Stimulated activated CD8-positive, alpha-beta memory T cell treated with anti-CD3 and anti-CD28 coated beads, Interleukin-12 subunit alpha, Interleukin-12 subunit beta, amount 100 ng/mL, for 24 hours (primary cell): ENCODE measurements around the gene CROCC.
A peak's percentile ranks its signal among the peaks of the same experiment; 100 is the strongest.
"Not testable (repeated sequence)": the region's sequence is repeated elsewhere in the genome, so short reads cannot be mapped to it uniquely, and the experiment has no call there.

Experiments used
- DNase-seq: peaks from one replicate; pipeline ENCODE4 v3.0.0-alpha.2; 2020; ENCODE audit errors: extremely low read depth

The CROCC gene

DNA sequence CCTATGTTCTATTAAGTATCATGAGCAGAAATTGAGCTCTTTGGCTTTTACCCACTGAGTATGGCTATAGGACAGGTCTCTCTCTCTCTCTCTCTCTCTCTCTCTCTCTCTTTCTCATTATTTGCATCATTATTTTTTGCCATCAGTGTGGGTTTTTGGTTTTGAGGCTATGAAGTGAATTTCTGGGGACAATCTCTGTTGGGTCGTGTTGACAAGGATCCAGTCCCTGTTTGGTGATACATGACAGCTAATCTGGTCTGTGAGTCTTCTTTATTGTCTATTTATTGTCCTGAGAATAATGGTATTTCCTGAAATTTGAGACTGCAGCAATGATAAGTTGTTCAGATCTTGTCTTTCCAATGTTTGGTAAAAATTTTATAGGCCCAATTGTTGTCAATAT lies 24.1 kb upstream of the CROCC start:
- DNase-seq = not testable (repeated sequence)

DNA sequence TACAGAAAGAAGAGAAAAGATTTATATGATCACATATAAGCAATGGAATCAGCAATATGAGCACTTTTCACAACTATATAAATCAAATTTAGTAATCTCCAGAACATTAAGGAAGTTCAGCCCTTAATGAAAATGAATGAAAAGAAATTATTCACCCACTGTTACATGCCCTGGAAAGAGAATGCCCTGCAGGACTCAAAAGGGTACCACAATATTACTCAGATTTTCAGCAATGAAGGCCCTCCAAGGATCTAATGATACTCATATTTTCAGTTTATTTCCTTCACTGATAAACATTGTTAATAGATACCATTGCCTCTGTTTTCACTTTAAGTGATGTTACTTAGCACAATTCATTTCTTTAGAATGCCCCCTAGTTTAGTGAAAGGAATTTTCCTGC lies 23.4 kb upstream of the CROCC start:
- DNase-seq = not testable (repeated sequence)

DNA sequence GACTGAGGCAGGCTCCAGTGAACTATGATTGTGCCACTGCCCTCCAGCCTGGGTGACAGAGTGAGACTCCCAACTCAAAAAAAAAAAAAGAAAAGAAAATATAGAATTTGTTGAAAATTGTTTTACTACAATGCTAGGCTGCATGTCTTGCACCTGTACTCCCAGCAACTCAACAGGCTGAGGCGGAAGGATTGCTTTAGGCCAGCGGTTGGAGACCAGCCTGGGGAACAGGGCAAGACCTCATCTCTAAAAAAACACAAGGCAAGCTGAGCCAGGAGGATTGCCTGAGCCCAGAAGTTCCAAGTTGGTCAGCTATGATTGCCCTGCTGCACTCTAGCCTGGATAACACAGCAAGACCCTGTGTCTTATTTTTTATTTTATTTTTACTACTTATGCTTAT lies 22.7 kb upstream of the CROCC start:
- DNase-seq = not testable (repeated sequence)

DNA sequence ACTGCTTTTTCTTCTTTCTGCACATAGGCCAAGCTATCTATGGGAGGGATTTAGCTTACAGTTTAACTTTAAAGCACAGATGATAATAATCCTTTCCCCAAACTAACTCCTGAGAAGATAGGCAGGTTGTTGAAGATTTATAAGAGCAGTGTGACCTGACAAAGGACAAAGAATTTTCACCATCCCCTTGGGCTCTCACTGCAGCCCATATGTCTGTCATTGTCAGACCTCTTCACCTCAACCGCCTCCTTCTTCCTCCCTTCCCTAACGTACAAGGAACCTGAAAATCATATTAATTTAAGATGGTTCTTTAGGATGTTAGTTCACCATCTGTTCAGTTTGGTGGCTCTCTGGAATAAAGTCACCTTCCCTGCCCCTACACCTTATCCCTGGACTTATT lies 21.0 kb upstream of the CROCC start:
- DNase-seq = no peak

DNA sequence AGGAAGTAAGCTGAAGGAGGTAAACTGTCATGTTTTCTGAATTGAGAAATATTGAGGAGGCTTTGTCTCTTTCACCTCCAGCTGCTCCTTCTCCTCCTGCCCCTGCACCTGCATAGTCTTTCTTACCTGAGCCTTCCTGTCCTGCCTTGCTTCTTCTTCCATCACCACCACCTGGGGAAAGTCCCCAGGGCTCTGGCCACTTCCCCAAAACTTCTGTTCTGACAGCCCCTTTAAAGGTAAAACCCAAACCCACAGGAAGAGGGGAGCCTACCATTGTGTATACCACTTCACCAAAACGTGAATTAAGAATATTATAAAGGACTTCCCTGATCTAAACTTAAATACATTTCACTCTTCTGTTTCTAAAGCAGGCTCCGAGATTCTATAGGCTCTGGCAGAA lies 20.4 kb upstream of the CROCC start:
- not testable (repeated sequence) for DNase-seq

DNA sequence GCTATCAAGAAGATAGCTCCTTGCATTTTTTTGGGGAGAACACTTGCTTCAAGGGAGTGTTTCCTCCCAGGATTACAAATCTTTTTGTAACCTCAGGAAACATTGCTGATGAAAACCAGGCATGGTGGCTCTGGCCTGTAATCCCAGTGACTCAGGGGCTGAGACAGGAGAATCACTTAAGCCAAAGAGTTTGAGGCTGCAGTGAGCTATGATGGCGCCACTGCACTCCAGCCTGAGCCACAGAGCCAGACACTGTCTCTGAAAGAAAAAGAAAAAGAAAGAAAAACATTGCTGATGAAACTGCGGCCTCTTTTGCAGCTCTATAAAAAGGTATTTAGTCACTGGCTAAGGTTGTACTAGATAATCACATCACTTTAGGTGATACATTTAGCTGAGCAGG lies 18.7 kb upstream of the CROCC start:
- DNase-seq = no peak

DNA sequence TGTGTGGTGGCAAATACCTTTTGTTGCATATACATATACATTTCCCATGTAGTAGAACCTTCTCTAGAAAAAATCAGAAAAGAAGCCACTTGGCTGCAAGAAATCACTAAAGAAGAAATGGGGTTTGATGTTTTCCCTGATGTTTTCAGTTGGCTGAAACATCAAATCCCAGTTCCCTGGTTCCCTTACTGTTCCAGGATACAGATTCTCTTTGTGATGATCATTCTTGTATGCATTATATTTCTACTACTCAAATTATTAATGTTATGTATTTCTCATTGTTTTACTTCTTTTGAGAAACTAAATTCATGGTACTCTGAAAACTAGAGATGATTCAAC lies 18.3 kb upstream of the CROCC start:
- DNase-seq = no peak

DNA sequence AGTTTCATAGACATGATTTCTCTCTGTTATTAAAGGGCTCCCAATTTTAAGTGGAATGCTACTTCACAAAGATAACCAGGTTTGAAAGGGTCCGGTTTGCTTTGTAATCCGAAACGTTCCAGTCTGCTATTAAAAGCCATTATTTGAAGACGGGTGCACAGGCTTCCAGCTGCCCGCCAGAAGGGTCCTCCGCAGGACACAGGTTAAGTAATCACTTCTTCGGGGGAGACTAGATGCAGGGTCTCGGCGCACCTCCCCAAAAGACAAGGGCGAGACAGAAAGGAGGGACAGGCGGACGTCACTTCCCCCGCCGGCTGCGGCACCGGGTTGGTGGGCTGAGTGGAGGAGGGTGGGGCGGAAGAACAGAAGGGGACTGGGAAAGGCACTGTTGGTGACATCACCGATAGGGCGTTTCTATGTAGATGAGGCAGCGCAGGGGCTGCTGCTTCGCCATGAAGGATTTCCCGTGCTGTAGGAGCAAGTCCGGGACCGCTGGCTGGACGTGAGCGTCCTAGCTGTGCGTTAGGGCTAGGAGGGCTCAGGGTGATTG lies 17.1 kb upstream of the CROCC start:
- peak; percentile 97 for DNase-seq

DNA sequence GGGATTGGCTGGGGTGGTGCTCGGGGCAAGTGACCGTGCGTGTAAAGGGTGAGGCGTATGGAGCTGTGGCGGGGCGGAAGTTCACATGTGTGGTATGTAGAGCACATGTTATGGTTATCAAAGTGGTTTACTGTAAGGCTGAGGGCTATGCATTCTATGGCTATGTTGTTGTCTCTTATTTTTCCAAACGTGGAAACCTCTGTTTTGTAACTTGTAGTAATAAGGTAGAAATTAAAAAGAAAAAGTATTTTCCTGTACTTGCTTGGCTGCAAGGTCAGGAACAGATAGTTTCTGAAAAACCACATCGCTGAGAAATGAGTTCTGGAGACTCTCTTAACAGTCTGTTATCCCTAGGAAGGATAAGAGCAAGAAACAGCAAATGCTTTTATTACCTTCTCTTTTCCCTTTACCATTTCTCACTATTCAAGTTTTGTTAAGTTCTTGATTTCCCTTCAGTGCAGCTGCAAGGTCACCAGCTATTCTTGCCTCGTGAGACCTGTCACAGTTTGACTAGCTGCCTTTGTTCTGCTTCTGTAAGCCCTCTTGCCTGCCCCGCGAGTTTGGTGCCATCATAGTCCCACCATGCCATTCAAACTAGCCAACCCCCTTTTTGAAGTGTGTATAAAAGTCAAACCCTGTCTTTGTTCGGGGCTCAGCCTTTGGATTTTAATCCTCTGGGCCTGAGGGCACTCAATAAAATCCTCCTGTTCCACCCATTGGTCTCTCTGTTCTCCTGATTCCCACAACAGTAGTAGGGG lies 16.4 kb upstream of the CROCC start:
- no peak for DNase-seq

DNA sequence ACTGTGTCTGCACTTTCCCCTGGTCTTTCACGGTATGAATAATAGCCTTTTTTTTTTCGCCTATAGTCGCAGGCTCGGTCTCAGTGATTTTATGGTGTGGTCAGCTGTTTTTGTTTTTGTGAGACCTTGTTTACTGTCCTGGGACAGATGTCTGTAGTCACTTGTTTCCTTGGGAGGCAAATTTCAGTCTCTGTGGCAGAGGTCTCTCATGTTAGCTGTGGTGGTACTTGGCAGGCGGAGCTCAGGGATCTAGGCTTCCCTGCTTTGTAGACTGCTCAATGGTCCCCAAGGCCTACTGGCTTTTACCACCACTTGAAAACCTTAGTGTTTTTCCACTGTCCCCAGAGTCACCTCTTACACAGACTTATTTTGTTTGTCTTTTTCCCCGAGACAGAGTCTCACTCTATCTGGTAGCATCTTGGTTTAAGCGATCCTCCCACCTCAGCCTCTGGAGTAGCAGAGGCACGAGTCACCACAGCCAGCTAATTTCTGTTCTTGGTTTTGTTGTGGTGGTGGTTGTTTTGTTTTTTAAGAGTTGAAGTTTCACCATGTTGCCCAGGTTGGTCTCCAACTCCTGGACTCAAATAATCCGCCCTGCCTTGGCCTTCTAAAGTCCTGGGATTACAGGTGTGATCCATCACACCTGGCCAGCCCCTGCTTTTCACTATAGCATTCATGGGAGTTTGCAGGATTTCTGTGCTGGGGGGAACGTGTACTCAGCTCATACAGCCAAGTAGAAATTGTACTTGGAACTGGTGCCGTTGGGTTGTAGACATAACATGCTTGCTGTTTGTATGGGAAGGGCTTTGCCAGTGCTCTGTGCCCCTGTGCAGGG lies 15.6 kb upstream of the CROCC start:
- DNase-seq = no peak

DNA sequence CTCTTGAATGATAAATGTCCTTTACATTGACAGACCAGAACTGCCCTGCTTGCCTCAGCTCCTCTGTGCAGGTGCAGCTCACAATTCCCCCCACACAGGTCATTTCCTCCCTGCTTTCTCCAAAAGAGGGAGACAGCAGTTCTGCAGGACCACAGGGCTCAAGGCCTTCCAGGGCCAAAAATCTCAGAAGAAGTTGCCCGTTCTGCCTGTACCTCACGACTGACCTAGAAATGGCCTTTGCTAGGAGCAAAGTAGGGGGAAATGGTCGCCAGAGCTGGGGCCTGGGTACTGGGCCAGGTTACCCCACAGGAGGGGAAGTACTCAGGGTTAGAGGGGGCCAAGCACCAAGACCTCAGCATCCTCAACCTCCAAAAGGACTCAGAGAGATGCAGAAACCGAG lies 14.9 kb upstream of the CROCC start:
- DNase-seq = no peak

DNA sequence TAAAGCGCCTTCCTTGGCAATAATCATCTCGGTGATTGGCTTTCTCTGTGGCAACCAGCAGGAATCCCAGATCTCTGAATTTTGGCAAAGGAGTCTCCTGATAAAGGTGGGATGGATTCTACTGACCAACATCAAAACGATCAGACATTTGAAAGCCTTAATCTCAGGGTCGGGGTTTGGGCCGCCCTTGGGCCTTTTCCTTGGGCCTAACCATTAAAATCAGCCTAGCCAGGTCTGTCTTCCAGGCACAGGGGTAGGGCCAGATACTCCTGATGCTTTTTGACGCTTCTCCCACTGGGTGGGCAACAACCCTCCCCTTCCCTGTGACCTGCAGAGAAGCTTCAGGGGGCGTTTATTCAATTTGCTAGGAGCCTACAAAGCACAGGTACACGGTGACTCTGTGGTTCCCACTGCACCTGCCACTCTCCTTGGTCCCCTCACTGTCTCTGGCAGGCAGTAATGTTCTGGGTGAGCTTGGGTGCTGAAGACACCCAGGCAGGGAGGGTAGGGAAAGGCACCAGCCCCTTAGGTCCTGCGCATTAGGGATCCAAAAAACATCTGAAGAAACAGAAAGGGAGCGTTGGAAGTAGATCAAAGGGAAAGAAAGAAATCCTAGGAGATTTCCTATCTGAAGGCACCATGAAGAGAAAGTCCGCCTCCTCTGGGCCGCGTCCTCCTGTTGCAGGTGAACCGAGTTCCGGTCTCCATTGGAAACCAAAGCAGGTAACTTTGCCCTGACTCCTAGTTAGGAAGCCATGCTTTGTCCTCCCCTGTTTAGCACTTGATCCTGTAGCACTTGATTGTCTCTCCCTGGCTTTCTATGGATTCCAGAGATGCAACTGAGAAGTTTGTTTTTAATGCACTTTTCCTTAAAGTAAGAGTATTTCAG lies 13.6 kb upstream of the CROCC start:
- DNase-seq = no peak

DNA sequence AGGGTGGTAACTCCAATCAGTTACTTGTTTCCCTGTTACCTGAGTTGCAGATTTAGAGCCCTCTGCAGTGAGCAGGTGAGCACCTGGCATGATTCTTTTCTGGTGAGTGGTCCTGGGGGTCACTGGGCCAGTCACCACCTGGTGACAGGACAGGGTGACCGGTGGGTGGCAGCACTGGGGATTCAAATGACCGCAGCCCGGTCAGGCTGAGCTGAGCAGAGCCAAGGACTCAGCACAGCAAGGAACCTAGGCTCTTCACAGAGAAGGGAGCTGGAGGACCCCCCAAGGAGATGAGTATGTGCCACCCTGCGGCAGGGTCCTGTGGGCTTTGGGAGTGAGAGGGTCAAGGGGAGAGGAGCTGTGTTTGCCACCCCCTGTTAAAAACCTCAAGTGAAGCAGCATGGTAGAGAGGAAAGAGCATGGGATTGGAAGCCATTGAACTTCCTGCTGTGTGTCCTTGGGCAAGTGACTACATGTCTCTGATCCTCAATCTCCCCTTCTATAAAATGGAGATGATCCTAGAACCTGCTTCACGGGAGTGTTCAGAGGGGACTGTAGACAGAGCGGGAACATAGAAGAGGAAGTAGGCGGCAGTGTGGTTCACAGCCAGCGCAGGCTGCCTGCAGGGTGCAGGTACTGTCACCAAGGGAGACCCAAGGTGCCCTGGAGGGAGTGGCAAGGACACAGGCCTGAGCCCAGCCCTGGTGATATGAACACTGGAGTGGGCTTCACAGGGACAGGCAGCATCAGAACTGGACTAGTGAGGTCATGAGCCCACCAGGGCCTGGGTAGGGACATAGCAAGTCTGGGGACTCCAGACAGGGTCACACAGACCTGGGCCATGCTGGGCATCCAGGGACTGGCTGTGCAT lies 9.6 kb upstream of the CROCC start:
- not testable (repeated sequence) for DNase-seq

DNA sequence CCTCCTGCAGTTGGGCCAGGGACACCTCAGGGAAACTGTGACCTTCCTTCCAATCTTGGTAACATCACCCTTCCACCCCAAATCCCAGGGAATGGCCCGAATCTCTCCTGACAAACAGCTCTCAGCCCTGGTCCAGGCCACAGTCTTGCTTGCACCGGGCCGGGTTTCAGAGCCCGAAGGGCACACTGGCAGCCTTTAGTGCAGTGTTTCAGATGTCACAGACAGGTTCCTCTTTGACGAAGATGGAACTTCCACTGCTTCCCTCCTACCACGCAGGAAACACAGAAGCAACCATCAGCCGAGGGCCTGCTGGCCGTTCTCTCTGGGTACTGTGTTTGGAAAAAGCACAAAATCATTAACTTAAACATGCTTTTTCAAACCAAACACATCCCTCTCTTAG lies 9.0 kb upstream of the CROCC start:
- DNase-seq = not testable (repeated sequence)

DNA sequence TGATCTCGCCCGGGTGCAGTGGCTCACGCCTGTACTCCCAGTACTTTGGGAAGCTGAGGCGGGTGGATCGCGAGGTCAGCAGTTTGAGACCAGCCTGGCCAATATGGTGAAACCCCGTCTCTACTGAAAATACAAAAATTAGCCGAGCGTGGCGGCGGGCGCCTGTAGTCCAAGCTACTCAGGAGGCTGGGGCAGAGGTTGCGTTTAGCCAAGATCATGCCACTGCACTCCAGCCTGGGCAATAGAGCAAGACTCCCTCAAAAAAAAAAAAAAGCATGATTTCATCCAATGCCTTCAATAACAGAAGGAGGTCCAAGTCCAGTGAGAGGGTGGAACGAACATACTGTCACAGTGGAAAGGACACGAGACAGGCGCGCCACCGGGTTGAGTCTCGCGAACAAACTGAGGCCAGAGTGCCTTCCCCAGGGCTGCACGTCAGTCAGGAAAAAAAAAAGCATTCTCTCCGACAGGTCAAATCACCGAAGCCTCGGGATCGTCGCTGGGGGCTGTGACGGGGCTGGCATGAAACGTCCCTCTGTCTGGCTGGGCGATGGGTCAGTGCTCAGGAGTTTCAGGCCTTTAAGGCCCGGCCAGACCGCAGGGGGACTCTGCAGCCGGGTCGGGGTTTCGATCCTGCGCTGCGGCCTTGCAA lies 8.4 kb upstream of the CROCC start:
- DNase-seq = no peak

DNA sequence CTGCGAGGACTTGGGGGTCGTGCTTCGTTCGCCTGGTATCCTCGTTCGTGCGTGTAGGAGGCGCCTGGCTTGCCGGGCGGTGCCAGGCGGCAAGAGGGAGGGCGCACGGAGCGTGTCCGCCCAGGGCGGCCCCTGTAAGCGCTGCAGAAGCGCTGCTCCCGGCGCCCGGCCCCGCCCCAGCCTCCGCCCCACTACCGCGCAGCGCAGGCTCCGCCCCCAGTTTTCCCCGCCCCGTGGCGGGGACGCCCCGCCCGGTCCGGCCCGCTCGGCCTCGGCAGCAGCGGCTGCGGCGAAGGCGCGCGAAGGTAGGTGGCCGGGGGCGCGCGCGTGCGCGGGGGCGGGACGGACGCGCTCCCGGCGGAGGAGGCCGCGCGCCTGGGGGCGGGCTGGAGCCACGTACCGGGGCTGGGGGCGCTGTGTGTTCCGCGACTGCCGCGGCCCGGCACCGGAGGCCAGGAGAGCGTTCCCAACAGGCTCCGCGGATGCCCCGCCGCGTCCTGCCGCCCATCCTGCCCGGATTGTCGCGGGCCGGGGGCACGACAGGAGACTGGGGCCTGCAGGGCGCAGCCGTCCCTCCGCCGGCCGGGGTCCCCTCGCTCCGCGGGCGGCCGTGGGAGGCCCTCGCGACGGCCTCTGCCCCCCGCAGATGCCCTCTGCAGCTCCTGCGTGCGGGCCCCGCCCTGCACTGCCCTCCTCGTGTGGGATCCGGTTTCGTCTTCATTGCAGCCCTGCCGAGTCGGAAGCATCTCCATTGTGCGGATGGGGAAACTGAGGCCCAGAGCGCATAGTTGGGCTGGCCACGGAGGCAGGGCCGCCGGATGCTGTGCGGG lies 7.7 kb upstream of the CROCC start:
- peak; percentile 91 for DNase-seq

DNA sequence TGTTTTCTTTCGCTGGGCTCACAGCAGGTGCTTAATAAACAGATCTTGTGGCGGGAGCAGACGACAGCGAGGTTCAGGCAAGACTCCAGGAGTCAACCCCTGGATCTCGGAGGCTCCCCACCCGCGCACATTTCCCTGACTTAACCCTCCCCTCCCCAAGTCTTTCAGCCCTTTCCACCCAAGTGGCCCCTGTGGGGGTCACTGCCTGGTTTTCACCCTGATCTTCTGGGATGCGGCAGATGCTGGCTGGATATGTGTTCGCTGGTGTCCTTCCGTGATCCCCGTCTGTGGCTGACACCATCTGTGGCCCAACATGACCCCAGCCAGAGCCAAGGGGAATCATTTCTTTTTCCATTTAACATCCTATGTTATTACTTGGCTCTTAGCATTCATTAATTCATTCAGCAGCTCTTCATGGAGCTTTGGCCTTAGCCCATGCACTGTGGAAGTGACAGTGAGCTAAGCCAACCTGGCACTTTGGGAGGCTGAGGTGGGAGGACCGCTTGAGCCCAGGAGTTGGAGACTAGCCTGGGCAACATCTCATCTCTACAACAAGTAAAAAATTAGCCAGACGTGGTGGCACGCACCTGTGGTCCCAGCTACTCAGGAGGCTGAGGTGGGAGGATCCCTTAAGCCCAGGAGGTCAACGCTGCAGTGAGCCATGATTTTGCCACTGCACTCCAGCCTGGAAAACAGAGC lies 6.7 kb upstream of the CROCC start:
- DNase-seq = not testable (repeated sequence)

DNA sequence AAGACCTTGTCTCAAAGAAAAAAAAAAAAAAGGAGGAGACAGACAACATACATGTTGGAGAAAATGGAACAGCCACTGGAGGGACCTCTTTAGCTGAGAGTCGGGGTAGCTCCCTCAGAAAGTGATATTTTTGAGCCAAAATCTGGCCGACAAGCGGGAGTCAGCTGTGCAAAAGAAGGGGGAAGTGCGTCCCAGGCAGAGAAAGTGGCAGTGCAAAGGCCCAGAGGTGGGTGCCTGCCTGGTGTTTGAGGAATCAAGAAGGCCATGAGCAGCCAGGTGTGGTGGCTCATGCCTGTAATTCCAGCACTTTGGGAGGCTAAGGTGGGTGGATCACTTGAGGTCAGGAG lies 6.1 kb upstream of the CROCC start:
- no peak for DNase-seq
